ENCODE measurements around the gene STXBP2. TPM values are rescaled to one million over a fixed set of nuclear protein-coding genes. Genes with fewer than 3 reads are reported as not detected.

STXBP2 gene
- total and polyA plus RNA-seq, 9 of the 15 experiments (the other 6 are each of a cell fraction or from before 2014, with no cell fraction given), result 2.5 to 163 (median 71.3) TPM

DNA sequence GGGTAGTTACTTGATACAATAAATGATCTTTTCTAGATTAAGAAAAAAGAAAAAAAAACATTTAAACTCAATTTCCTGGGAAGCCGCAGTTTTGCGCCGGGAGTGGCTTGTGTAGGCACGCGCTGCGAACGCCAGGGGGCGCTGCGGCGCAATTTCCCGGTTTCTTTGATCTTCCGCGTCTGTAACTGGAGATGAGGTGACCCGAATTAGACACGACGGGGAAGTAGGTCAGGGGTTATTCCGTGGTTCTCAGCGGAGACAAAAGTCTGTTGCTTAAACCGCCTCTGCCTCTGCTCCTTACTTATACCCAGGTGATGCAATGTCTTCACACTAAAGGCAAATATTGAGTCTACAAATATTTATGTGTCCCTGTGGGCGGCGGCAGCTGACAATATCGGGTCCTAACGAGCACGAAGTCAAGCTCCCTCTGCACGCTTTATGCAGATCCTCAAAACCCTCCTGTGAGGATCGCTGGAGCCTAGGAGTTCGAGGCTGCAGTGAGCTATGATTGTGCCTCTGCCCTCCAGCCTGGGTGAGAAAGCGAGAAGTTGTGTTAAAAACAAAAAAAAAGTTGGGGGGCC lies 15.2 kb downstream of the STXBP2 start (continued):
- TF ChIP-seq, protein P1, sequence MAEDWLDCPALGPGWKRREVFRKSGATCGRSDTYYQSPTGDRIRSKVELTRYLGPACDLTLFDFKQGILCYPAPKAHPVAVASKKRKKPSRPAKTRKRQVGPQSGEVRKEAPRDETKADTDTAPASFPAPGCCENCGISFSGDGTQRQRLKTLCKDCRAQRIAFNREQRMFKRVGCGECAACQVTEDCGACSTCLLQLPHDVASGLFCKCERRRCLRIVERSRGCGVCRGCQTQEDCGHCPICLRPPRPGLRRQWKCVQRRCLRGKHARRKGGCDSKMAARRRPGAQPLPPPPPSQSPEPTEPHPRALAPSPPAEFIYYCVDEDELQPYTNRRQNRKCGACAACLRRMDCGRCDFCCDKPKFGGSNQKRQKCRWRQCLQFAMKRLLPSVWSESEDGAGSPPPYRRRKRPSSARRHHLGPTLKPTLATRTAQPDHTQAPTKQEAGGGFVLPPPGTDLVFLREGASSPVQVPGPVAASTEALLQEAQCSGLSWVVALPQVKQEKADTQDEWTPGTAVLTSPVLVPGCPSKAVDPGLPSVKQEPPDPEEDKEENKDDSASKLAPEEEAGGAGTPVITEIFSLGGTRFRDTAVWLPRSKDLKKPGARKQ (CRISPR knock-in tag; IDR thresholded peaks at IDR 0.05), result 0 out of 2 replicates have a peak, but pooled peaks have one; percentile 15
- TF ChIP-seq ATF1 (CRISPR knock-in tag; IDR thresholded peaks at IDR 0.05), result no peak
- peak; percentile 81 for TF ChIP-seq ATF1 (tag; IDR thresholded peaks at IDR 0.05)
- TF ChIP-seq CEBPG (CRISPR knock-in tag; IDR thresholded peaks at IDR 0.05), result peak; percentile 98
- TF ChIP-seq CEBPG (tag; conservative IDR thresholded peaks at IDR 0.05 in 1 of 2, IDR thresholded peaks at IDR 0.05 in 1 of 2), result peak; percentile 96 to 99
- TF ChIP-seq ZC3H4 (CRISPR knock-in tag; IDR thresholded peaks at IDR 0.05; ENCODE audit: borderline replicate concordance), result no peak
- no peak for TF ChIP-seq KLF10 (CRISPR knock-in tag; IDR thresholded peaks at IDR 0.05)
- peak; percentile 38; the same call in 1 of the 2 replicates for TF ChIP-seq ZBTB7A (IDR thresholded peaks at IDR 0.05; ENCODE audit: borderline replicate concordance, control insufficient read depth, low read depth, low read length)

- H3K9ac ChIP-seq (ENCODE audit: insufficient read depth in 1 of 2, low read depth in 2 of 2, low read length in 2 of 2), result no peak overlapping the region
- 24% methylated on average over 8 of the region's 8 CpGs for WGBS (ENCODE audit: insufficient coverage, low coverage, missing lambda C conversion rate)
- H3K4me2 ChIP-seq (ENCODE audit: insufficient read depth, low read length), result no peak overlapping the region
- no peaks in the 10 kb centered on the region for H3K79me2 ChIP-seq (ENCODE audit: control insufficient read depth, insufficient read depth, low read length)
- no peaks in the 10 kb centered on the region for H4K20me1 ChIP-seq (replicated peaks; ENCODE audit: control insufficient read depth, insufficient read depth, low read length)
- ChIA-PET POLR2A (interaction anchor here (1.1 kb wide), 1 partner anchor 14 kb away, joined by 3 read pairs; the partner anchor contains the start of gene RETN), CTCF (ENCODE audit: low intra/inter-chr PET ratio) (no interaction called here)
- DNase-seq (ENCODE audit: extremely low read depth in 1 of 4, low spot score in 3 of 4) (no peak), ATAC-seq (no peak), FAIRE-seq (peak; percentile 29)
- no peaks in the 10 kb centered on the region for H3K36me3 ChIP-seq (ENCODE audit: control insufficient read depth, insufficient read depth, low read length)
- BruUV-seq (replicated peaks), result no TSS peak
- H3K9me1 ChIP-seq (ENCODE audit: control insufficient read depth, insufficient read depth, low read length), result no peaks in the 10 kb centered on the region
- in situ Hi-C loops (cut with MboI), result no loop called here
- H3K9me3 ChIP-seq (replicated peaks; ENCODE audit: control insufficient read depth, insufficient read depth, low read depth, low read length), result no peaks in the 10 kb centered on the region
- no peak overlapping the region for H3K27ac ChIP-seq (ENCODE audit: extremely low read depth, low read depth, low read length)
- peaks cover 4% of the 10 kb centered on the region in 2 experiments; a peak in 2 of 5 replicates for H3K27me3 ChIP-seq (ENCODE audit: control insufficient read depth in 2 of 2, insufficient read depth in 2 of 2, low read length in 2 of 2)
- no peak overlapping the region for H2AFZ ChIP-seq (ENCODE audit: low read depth, low read length)
- peaks cover 2 to 9% of the 10 kb centered on the region in 2 experiments; a peak in 3 of 5 replicates for H3K4me1 ChIP-seq (replicated peaks in 1 of 2; ENCODE audit: control insufficient read depth in 2 of 2, insufficient read depth in 2 of 2, low read length in 2 of 2)
- no peak overlapping the region for H3K4me3 ChIP-seq
- intact Hi-C loops (cut with micrococcal nuclease), result no loop called here
- peak; percentile 23 for TF ChIP-seq MEIS2 (IDR thresholded peaks at IDR 0.05; ENCODE audit: partially characterized antibody)
- TF ChIP-seq CHD1 (IDR thresholded peaks at IDR 0.05; ENCODE audit: low read length), result no peak
- TF ChIP-seq ZNF436 (CRISPR knock-in tag; IDR thresholded peaks at IDR 0.05), result no peak
- TF ChIP-seq, protein P2, sequence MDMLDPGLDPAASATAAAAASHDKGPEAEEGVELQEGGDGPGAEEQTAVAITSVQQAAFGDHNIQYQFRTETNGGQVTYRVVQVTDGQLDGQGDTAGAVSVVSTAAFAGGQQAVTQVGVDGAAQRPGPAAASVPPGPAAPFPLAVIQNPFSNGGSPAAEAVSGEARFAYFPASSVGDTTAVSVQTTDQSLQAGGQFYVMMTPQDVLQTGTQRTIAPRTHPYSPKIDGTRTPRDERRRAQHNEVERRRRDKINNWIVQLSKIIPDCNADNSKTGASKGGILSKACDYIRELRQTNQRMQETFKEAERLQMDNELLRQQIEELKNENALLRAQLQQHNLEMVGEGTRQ (CRISPR knock-in tag; IDR thresholded peaks at IDR 0.05), result 0 out of 2 replicates have a peak, but pooled peaks have one; percentile 13
Observed at GRCh38 chr19:7654401-7654800, 17.5 kb downstream of the STXBP2 start.
